NB4 (cell line): ENCODE data around the gene EFNA2.

Experiments
- DNase-seq: peaks from one replicate; pipeline ENCODE4 v3.0.0; 2010; ENCODE audit warnings: low read depth
- H3K4me3 ChIP-seq: one replicate; pipeline ENCODE4 v1.5.1; 2011; ENCODE audit warnings: mild to moderate bottlenecking, low read depth, low read length, moderate library complexity
- CTCF ChIP-seq: IDR thresholded peaks from one replicate; pipeline ENCODE4 v1.5.1; 2012; ENCODE audit warnings: low read depth, low read length
- MAX ChIP-seq: IDR thresholded peaks from 2 replicates; pipeline ENCODE4 v1.6.1; 2011; ENCODE audit warnings: low read depth, low read length
- MYC ChIP-seq: IDR thresholded peaks from 2 replicates; pipeline ENCODE4 v1.6.1; 2011; ENCODE audit warnings: low read depth, low read length
- POLR2A ChIP-seq: IDR thresholded peaks from 2 replicates; pipeline ENCODE4 v1.6.1; 2011; ENCODE audit warnings: mild to moderate bottlenecking; ENCODE audit not compliant: insufficient read length; ENCODE audit errors: extremely low read depth

The EFNA2 gene

GRCh38 chr19:1267477-1268225 is 18.0 kb upstream of the EFNA2 start:
- no peak for DNase-seq
- no peak overlapping the region for H3K4me3 ChIP-seq
- TF ChIP-seq MYC: no peak

GRCh38 chr19:1268226-1269064 is 17.2 kb upstream of the EFNA2 start:
- H3K4me3 ChIP-seq: no peak overlapping the region
- no peak for DNase-seq
- TF ChIP-seq CTCF (no peak), MYC (no peak), POLR2A (no peak), MAX (no peak)

GRCh38 chr19:1269065-1269477 is 16.6 kb upstream of the EFNA2 start, which contains the start of gene CIRBP:
Gene CIRBP, plus strand, starts transcription at chr19:1269332. Its CDS starts 1,602 bp downstream, at chr19:1270934.
- peak; percentile 96 for DNase-seq

GRCh38 chr19:1269478-1270212 is 16.0 kb upstream of the EFNA2 start:
- H3K4me3 ChIP-seq: peak overlapping the region; percentile 95
- TF ChIP-seq MYC (peak; percentile 88), POLR2A (no peak), CTCF (no peak), MAX (peak; percentile 95)
- DNase-seq: peak; percentile 77

More at GRCh38 chr19:1269065-1269477, 16.6 kb upstream of the EFNA2 start, which contains the start of gene CIRBP:
- TF ChIP-seq POLR2A: peak; percentile 97
- TF ChIP-seq CTCF: no peak
- H3K4me3 ChIP-seq: peak within 1 kb of the TSS; percentile 95

- no peak for TF ChIP-seq MYC
- no peak for TF ChIP-seq CTCF
- TF ChIP-seq POLR2A: no peak
- TF ChIP-seq MAX: no peak
- no peak for DNase-seq
Measured at GRCh38 chr19:1270213-1270853, 15.3 kb upstream of the EFNA2 start.

More at GRCh38 chr19:1270213-1270853, 15.3 kb upstream of the EFNA2 start:
- peak overlapping the region; percentile 95 for H3K4me3 ChIP-seq
